Right lobe of liver (tissue), 4 donors: ENCODE results near the gene PRR35.
A peak's percentile ranks its signal among the peaks of the same experiment; 100 is the strongest.

Experiments used
- CTCF ChIP-seq, 4 donors: fragments of 200-600 bp in 3 of 4; fragments of 450-650 bp in 1 of 4; IDR thresholded peaks; one replicate each; pipeline versions ENCODE4 v1.5.1 to v1.8.0; 2016 to 2022; ENCODE audit warnings: antibody characterized with exemption in 4 of 4, mild to moderate bottlenecking in 2 of 4
- POLR2A ChIP-seq: fragments of 450-650 bp; IDR thresholded peaks from one replicate; pipeline ENCODE4 v1.6.1; 2017; ENCODE audit warnings: antibody characterized with exemption, mild to moderate bottlenecking
- donor health status: DM: no; HTN: no; CAD: no.
- donor health status: DM: no; HTN: no; CAD: no.
- donor health status: DM: no; HTN: yes; CAD: no.

GRCh38 chr16:578870-579405 is 18.7 kb downstream of the PRR35 start:
- peak; percentile 85 to 96 (median 94) for TF ChIP-seq CTCF (IDR thresholded peaks at IDR 0.05)
- no peak for TF ChIP-seq POLR2A
